Body of pancreas (tissue), 4 donors: Measurements from ENCODE around the gene CFAP54.

Experiments
- POLR2A ChIP-seq, 3 donors: fragments of 450-650 bp; IDR thresholded peaks; one replicate each; pipeline ENCODE4 v1.6.1; 2016; ENCODE audit warnings: antibody characterized with exemption in 3 of 3, mild to moderate bottlenecking in 2 of 3
- TF ChIP-seq, protein P1 (sequence below), 7 experiments: fragments of 450-650 bp in 4 of 7; fragments of 200-600 bp in 3 of 7; sonication (generic) in 3 of 7; IDR thresholded peaks; one replicate each; pipeline ENCODE4 v1.5.1; 2016 to 2019; ENCODE audit warnings: antibody characterized with exemption in 7 of 7

DNA sequence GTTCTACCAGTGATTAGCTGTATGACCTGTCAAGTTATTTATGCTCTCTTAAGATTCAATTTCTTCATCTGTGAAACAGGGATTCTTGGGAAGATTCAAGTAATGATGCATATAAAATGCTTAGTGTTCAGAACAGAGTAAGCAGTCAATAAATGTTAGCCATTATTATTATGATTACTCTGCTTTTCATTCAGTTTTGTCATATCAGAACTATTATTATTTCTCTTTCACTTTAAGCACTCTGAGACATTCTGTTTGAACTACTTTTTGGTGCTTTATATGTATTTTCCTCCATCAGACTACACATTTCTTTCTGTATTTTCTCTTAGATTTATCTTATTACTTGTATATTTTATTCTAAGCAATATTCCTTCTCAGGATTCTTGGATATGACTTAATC is 81.2 kb downstream of the CFAP54 start:
- TF ChIP-seq, protein P1, sequence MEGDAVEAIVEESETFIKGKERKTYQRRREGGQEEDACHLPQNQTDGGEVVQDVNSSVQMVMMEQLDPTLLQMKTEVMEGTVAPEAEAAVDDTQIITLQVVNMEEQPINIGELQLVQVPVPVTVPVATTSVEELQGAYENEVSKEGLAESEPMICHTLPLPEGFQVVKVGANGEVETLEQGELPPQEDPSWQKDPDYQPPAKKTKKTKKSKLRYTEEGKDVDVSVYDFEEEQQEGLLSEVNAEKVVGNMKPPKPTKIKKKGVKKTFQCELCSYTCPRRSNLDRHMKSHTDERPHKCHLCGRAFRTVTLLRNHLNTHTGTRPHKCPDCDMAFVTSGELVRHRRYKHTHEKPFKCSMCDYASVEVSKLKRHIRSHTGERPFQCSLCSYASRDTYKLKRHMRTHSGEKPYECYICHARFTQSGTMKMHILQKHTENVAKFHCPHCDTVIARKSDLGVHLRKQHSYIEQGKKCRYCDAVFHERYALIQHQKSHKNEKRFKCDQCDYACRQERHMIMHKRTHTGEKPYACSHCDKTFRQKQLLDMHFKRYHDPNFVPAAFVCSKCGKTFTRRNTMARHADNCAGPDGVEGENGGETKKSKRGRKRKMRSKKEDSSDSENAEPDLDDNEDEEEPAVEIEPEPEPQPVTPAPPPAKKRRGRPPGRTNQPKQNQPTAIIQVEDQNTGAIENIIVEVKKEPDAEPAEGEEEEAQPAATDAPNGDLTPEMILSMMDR (IDR thresholded peaks at IDR 0.05) = no peak
- TF ChIP-seq POLR2A (IDR thresholded peaks at IDR 0.05) = no peak
